Measurements from ENCODE around the gene MRPS27.
A peak's percentile ranks its signal among the peaks of the same experiment; 100 is the strongest.

MRPS27 gene

GRCh38 chr5:72286798-72287197 lies 33.2 kb downstream of the MRPS27 start:
- no peak overlapping the region for H3K4me3 ChIP-seq (ENCODE audit: low read depth, low read length)
- in situ Hi-C loops (cut with HindIII; ENCODE audit: low sequenced_read_pairs): no loop called here
- TF ChIP-seq CTCF (IDR thresholded peaks at IDR 0.05; ENCODE audit: low read depth, low read length, missing control alignments): no peak
- DNase-seq (ENCODE audit: low read depth): no peak

- in situ Hi-C loops (cut with HindIII; ENCODE audit: low sequenced_read_pairs): no loop called here
- no peak for DNase-seq (ENCODE audit: low read depth)
- H3K4me3 ChIP-seq (ENCODE audit: low read depth, low read length): no peak overlapping the region
- TF ChIP-seq CTCF (IDR thresholded peaks at IDR 0.05; ENCODE audit: low read depth, low read length, missing control alignments): no peak
Measured at GRCh38 chr5:72285424-72285821, 34.6 kb downstream of the MRPS27 start.

GRCh38 chr5:72284559-72285423 lies 35.2 kb downstream of the MRPS27 start:
- no peak for TF ChIP-seq CTCF (IDR thresholded peaks at IDR 0.05; ENCODE audit: low read depth, low read length, missing control alignments)
- no peak for DNase-seq (ENCODE audit: low read depth)
- in situ Hi-C loops (cut with HindIII; ENCODE audit: low sequenced_read_pairs): no loop called here
- no peak overlapping the region for H3K4me3 ChIP-seq (ENCODE audit: low read depth, low read length)

GRCh38 chr5:72283358-72283757 lies 36.7 kb downstream of the MRPS27 start:
- in situ Hi-C loops (cut with HindIII; ENCODE audit: low sequenced_read_pairs): no loop called here
- H3K4me3 ChIP-seq (ENCODE audit: low read depth, low read length): no peak overlapping the region
- no peak for TF ChIP-seq CTCF (IDR thresholded peaks at IDR 0.05; ENCODE audit: low read depth, low read length, missing control alignments)
- DNase-seq (ENCODE audit: low read depth): no peak

- in situ Hi-C loops (cut with HindIII; ENCODE audit: low sequenced_read_pairs): no loop called here
- no peak overlapping the region for H3K4me3 ChIP-seq (ENCODE audit: low read depth, low read length)
- no peak for DNase-seq (ENCODE audit: low read depth)
- no peak for TF ChIP-seq CTCF (IDR thresholded peaks at IDR 0.05; ENCODE audit: low read depth, low read length, missing control alignments)
Measured at GRCh38 chr5:72282878-72283277, 37.2 kb downstream of the MRPS27 start.

GRCh38 chr5:72281764-72282499 lies 38.1 kb downstream of the MRPS27 start:
- no peak overlapping the region for H3K4me3 ChIP-seq (ENCODE audit: low read depth, low read length)
- in situ Hi-C loops (cut with HindIII; ENCODE audit: low sequenced_read_pairs): no loop called here
- TF ChIP-seq CTCF (IDR thresholded peaks at IDR 0.05; ENCODE audit: low read depth, low read length, missing control alignments): no peak
- peak; percentile 46 for DNase-seq (ENCODE audit: low read depth)
